Measurements from ENCODE around the gene MPDZ. TPM values are rescaled to one million over a fixed set of nuclear protein-coding genes. Genes with fewer than 3 reads are reported as not detected.

MPDZ gene
- polyA plus RNA-seq, 1 experiment = 22.0 TPM

DNA sequence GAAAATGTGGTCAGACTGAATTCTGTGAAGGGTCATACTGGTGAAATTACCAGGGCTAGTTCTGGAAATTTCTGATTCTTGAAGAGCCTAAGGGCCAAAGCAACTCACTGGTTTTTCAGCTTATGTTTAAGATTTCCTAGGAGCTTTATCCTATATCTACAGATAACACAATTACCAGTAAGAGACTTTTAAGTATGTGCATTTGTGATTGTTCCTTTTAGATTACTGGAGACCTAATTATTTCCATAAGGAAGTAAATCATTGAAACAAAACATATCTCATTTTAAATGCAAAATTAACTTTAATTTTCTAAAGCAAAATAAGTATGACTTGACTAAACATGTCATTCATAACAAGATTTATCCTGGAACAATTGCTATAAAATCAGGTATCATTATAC, 134.2 kb downstream of the MPDZ start:
- ChIA-PET POLR2A (no interaction called here), CTCF (interaction anchor here (0.7 kb wide), 1 partner anchor 10 kb away, joined by 3 read pairs; no protein-coding TSS in a partner anchor)
- TF ChIP-seq, protein P1, sequence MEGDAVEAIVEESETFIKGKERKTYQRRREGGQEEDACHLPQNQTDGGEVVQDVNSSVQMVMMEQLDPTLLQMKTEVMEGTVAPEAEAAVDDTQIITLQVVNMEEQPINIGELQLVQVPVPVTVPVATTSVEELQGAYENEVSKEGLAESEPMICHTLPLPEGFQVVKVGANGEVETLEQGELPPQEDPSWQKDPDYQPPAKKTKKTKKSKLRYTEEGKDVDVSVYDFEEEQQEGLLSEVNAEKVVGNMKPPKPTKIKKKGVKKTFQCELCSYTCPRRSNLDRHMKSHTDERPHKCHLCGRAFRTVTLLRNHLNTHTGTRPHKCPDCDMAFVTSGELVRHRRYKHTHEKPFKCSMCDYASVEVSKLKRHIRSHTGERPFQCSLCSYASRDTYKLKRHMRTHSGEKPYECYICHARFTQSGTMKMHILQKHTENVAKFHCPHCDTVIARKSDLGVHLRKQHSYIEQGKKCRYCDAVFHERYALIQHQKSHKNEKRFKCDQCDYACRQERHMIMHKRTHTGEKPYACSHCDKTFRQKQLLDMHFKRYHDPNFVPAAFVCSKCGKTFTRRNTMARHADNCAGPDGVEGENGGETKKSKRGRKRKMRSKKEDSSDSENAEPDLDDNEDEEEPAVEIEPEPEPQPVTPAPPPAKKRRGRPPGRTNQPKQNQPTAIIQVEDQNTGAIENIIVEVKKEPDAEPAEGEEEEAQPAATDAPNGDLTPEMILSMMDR (IDR thresholded peaks at IDR 0.05; ENCODE audit: insufficient read depth, low read depth, low read length) = no peak
- H3K36me3 ChIP-seq (ENCODE audit: control insufficient read depth, insufficient read depth, low read length) = no peaks in the 10 kb centered on the region
- no peak for DNase-seq (ENCODE audit: low read depth)
- H3K27me3 ChIP-seq (ENCODE audit: control insufficient read depth, insufficient read depth, low read length) = no peaks in the 10 kb centered on the region
- H3K4me3 ChIP-seq (ENCODE audit: low read depth, low read length) = no peak overlapping the region

DNA sequence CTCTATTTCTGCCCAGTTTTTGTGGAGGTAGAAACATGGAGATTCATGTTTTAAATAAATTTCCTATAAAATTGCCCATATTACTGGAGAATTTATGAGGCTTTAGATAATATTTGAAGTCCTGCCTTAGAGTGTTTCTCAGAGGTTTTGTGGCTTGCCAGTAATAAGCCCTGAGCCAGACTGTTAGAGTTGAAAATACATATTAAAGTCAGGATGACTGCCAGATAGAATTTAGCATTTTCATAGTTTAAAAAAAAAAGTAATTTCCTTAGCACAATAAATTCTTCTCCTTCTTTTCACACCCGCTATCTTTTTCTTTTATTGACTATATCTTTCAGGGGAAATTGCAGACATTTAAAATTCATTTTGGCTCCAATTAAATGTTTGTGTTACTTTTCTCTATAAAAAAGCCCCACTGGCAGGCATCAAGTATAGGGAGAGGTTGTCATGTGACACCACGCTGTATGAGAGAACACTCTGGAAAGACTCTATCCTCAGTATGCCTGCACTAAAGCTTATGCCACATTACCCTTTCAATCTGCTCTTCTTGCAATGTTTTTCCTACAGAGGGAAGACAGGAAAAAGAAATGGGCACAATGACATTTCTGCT, 135.2 kb downstream of the MPDZ start:
- CTCF ChIA-PET = no interaction called here
- POLR2A ChIA-PET = no interaction called here
- TF ChIP-seq, protein P1 (IDR thresholded peaks at IDR 0.05; ENCODE audit: insufficient read depth, low read depth, low read length) = no peak
- no peaks in the 10 kb centered on the region for H3K36me3 ChIP-seq (ENCODE audit: control insufficient read depth, insufficient read depth, low read length)
- H3K4me3 ChIP-seq (ENCODE audit: low read depth, low read length) = no peak overlapping the region
- no peaks in the 10 kb centered on the region for H3K27me3 ChIP-seq (ENCODE audit: control insufficient read depth, insufficient read depth, low read length)
- no peak for DNase-seq (ENCODE audit: low read depth)

DNA sequence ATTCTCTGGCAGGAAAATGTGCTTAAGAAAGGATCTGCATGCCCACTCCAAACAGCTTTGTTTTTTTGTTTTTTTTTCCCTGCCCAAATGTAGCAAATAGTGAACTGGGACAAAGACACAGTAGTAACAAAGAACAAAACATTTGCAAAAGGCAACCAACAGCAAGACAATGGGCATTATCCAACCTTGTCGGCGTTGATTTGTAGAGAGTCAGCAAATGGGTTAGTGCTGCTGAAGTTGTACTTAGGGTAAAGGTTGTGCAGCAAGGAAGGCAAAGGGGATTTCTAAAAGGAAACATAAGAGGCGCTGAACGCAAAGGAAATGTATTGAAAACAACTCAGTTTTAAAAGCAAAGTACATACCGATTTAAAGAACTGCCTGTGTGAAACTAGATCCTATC, 136.2 kb downstream of the MPDZ start:
- POLR2A ChIA-PET = no interaction called here
- Histone ChIP-seq H3K36me3 (ENCODE audit: control insufficient read depth, insufficient read depth, low read length) (no peaks in the 10 kb centered on the region), H3K27me3 (ENCODE audit: control insufficient read depth, insufficient read depth, low read length) (no peaks in the 10 kb centered on the region), H3K4me3 (ENCODE audit: low read depth, low read length) (no peak overlapping the region)
- CTCF ChIA-PET = no interaction called here
- DNase-seq (ENCODE audit: low read depth) = no peak
- TF ChIP-seq, protein P1 (IDR thresholded peaks at IDR 0.05; ENCODE audit: insufficient read depth, low read depth, low read length) = no peak

DNA sequence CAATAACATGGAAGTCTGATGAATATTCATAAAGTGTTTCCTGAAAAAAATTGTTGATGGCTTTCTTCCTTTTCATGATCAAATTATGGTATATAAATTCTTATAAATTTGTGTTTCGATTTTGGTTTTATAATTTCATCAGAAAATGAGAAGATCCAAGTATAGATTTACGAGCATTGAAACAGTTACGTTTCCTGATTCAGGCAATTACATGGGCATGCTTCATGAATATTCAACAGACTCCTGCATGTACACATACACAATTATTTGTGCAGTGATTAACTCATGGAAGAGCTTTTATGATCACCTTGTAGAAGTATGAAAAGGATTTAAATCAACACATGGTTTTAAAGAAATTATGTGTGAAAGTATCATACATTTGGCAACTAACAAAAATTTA, 136.7 kb downstream of the MPDZ start:
- Histone ChIP-seq H3K4me3 (ENCODE audit: low read depth, low read length) (no peak overlapping the region), H3K27me3 (ENCODE audit: control insufficient read depth, insufficient read depth, low read length) (no peaks in the 10 kb centered on the region), H3K36me3 (ENCODE audit: control insufficient read depth, insufficient read depth, low read length) (no peaks in the 10 kb centered on the region)
- CTCF ChIA-PET = no interaction called here
- DNase-seq (ENCODE audit: low read depth) = no peak
- TF ChIP-seq, protein P1 (IDR thresholded peaks at IDR 0.05; ENCODE audit: insufficient read depth, low read depth, low read length) = no peak
- POLR2A ChIA-PET = no interaction called here

DNA sequence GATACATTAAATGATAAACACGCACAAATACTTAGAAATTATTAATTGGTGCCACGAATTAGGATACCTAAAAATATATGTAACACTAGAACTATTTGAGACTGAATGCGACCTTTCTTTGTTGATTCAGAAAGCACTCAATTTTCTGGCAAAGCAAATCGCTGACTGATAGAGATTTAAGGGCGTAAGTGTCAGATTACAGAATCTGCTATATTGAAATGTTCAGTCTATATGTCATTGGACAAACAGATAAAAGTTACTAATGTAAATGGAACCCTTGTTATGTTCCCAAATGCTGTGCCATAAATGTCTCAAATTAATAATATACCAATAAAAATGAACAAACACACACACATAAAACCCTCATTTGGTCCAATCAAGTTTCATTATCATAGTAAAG, 137.9 kb downstream of the MPDZ start:
- DNase-seq (ENCODE audit: low read depth) = no peak
- Histone ChIP-seq H3K4me3 (ENCODE audit: low read depth, low read length) (no peak overlapping the region), H3K36me3 (ENCODE audit: control insufficient read depth, insufficient read depth, low read length) (no peaks in the 10 kb centered on the region; the same call in 1 of the 2 replicates), H3K27me3 (ENCODE audit: control insufficient read depth, insufficient read depth, low read length) (no peaks in the 10 kb centered on the region)
- POLR2A ChIA-PET = no interaction called here
- TF ChIP-seq, protein P1 (IDR thresholded peaks at IDR 0.05; ENCODE audit: insufficient read depth, low read depth, low read length) = no peak
- CTCF ChIA-PET = no interaction called here

Data from BJ (cell line).